Left hindlimb (tissue), 1 donor: ENCODE results near the gene ZC3H15.
"Not testable (repeated sequence)": the region's sequence is repeated elsewhere in the genome, so short reads cannot be mapped to it uniquely, and the experiment has no call there.

Experiments used
- DNase-seq: peaks from one replicate; pipeline ENCODE4 v3.0.0-alpha.2; 2018

Gene ZC3H15

DNA sequence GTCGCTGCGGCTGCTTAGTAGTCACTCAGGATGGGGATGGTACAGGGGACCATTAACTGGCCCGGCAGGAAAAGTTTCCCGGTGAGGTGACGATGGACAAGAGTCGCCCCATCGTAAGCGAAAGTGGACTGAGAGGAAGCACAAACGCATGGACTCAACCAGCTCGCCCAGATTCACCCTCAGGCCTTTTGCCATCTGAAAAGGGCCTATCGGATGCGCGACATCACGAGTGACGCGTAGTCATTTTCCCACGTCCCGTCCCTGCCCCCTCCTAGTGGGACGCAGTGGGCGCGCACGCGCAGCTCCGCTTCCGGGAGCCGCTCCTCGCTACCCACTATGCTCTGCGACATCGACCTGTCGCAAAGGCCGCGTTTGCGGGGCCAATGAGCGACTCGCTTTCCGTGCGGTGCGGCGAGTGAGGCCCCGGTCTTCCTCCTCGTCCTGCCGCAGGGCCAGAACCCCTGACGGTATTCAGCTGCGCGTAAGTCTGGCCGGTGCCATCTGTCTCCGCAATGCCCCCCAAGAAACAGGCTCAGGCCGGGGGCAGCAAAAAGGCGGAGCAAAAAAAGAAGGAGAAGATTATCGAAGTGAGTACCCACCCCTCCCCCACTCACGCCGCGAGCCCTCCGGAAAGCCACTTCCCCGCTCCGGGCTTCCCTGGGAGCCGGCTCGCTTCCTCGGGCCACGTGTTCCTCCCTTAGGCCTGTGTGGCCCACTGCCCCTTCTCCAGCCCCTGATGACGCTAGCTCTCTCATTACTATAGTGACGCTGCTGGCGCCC, at the start of gene ZC3H15:
Gene ZC3H15, plus strand, starts transcription at position 390 of the 780 bp plus-strand sequence. Its CDS starts 123 bp downstream, at position 513.
- DNase-seq: peak; percentile 98

DNA sequence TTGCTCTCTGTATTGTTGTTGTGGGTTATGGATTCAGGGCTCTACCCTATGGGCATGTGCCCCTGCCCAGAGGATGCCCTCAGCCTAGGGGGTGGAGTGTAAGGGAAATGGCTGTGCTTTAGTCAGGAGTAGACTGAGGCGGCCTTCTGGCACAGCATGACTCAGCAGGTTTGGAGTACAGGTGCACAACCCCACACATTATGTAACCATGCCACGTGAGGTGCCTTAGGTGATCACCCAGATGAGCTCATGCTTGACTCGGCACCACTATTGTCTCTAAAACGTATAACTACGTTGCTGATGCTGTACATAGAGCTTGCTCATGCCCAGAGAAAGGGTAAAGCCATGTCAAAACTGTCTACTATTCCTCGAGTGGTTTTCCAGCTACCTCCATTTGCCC, 48.3 kb upstream of the ZC3H15 start:
- DNase-seq: no peak

DNA sequence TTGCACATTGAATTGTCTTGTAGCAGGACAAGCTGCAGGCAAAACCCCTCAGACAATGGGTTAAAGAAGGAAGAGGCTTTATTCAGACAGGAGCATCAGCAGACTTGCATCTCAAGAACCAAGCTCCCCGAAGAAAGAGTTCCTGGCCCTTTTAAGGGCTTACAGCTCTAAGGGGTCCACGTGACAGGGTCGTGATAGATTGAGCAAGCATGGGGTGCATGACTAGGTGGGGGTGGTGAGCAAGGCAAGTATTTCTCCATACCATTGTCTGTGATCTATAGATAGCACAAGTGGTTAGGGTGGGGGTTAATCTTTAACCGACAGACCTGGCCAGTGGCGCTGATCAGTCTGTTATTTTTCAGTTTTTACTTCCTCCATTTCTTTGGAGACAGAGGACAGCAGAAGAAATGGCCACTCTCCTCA, 46.4 kb upstream of the ZC3H15 start:
- DNase-seq: not testable (repeated sequence)

GRCh38 chr2:186440506-186440905, 45.6 kb upstream of the ZC3H15 start:
- no peak for DNase-seq

- no peak for DNase-seq
Measured at GRCh38 chr2:186442885-186443284, 43.2 kb upstream of the ZC3H15 start.

GRCh38 chr2:186443851-186444250, 42.2 kb upstream of the ZC3H15 start:
- DNase-seq: no peak

DNA sequence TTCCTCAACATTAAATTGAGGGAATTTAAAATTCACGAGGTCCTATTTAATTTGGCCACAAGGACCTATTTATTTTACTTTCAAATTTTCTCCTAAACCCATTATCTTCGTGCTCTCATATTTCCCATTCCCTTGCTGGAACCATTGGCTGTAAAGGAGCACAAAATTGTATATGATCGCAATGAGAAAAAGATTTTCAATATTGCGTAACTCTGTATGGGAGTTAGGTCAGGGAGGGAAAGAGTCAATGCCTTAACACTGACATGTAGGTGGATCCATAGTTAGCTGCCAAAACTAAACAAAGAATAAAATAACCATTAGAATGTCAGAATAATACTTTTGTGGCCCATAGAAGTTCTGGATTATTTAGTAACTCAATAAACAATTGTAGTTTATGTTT, 40.6 kb upstream of the ZC3H15 start:
- DNase-seq: no peak

DNA sequence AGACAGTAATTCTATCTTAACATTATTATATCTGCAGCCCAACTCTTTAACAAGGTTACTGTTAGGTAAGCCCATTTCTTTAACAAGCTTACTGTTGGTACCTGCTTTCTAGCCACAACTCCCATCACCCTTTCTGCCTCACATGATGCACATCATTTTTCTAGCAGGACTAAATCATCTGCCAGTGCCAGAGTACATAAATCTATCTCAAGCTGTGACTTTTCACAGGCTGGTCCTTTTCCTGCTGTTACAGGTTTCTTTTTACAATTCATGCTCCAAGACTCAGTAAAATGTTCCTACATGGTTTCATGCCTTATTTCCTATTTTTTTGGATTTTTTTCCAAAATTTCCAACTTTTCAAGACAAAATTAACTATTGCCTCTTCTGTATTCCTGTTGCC, 30.4 kb upstream of the ZC3H15 start:
- no peak for DNase-seq

DNA sequence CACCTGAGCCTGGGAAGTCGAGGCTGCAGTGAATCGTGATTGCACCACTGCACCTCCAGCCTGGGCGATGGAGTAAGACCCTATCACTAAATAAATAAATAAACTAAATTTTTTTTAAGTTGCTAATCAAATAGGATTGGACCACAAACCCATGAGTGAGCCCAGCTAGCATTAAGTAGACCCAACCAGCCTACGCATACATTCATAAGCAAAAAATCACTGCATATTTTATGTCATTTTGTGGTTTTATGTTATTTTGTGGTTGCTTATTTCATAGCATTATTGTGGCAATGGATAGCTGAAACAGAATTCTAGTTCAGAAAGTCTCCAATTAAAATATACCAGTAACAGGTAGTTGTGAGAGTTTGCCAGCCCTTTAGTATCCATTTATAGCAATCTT, 29.1 kb upstream of the ZC3H15 start:
- DNase-seq: no peak

DNA sequence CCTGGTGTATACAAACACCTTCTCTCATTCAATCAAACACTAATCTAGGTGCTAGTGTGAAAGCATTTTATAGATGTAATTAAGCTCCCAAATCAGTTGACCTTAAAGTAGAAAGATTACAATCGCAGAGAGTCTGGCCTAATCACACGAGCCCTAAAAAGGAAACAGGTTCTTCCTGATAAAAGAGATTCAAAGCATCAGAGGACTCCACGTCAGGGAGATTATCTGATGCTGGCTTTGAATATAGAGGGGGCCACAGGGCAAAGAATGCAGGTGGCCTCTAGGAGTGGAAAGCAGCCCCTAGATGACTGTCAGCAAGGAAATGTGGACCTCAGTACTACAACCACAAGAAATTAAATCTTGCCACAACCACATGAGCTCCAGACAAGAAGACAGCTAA, 28.2 kb upstream of the ZC3H15 start:
- DNase-seq: no peak

DNA sequence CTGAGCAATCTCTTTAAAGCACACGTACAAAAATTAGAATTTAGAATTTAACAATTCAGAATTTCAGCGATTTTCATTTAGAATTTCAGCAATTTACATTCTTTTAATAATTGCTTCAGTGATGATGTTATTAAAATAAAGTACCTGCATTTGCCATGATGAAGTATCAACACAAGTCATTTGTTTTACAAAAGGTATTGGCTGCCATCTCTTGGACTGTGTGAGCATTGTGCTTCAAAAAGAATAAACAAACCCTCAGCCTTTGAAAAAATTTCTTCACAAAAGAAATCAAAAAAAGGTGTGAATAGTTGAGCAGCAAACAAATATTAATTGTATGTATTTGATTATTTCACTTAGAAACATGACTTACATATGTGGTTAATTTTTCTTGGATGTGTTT, 27.1 kb upstream of the ZC3H15 start:
- no peak for DNase-seq

DNA sequence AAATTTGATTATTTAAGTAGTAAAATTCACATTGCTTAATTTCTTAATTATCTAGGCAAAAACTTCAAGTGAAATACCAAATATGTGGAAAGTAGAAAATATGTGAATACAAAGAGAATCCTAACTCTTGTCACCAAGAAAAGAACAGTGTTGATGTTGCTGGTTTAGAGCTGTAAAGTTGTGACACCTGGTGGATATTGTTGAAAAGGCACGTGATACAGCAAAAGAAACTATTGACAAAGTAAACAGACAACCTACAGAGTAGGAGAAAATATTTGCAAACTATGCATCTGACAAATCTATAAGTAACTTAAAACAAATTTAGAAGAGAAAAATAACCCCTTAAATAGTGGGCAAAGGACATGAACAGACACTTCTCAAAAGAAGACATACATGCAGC, 25.6 kb upstream of the ZC3H15 start:
- no peak for DNase-seq

GRCh38 chr2:186466743-186467142, 19.3 kb upstream of the ZC3H15 start:
- no peak for DNase-seq

DNA sequence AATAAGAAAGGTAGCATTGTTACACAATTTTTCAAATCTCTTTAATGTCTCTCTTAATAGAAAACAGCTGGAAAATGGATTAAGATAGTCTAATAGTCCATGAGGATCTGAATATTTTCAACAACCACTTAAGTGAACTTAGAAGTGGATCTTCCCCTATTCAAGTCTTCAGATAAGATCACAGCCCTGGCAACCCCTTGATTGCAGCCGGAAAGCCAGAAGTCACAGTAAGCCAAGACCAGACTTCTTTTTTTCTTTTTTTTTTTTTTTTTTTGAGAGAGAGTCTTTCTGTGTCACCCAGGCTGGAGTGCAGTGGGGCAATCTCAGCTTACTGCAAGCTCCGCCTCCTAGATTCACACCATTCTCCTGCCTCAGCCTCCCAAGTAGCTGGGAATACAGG, 18.6 kb upstream of the ZC3H15 start:
- DNase-seq: no peak

DNA sequence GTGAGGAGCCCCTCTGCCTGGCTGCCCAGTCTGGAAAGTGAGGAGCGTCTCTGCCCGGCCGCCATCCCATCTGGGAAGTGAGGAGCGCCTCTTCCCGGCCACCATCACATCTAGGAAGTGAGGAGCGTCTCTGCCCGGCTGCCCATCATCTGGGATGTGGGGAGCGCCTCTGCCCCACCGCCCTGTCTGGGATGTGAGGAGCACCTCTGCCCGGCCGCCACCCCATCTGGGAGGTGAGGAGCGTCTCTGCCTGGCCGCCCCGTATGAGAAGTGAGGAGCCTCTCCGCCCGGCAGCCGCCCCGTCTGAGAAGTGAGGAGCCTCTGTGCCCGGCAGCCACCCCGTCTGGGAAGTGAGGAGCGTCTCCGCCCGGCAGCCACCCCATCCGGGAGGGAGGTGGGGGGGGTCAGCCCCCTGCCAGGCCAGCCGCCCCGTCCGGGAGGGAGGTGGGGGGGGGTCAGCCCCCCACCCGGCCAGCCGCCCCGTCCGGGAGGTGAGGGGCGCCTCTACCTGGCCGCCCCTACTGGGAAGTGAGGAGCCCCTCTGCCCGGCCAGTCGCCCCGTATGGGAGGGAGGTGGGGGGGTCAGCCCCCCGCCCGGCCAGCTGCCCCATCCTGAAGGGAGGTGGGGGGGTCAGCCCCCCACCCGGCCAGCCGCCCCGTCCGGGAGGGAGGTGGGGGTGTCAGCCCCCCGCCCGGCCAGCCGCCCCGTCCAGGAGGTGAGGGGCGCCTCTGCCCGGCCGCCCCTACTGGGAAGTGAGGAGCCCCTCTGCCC, 13.2 kb upstream of the ZC3H15 start:
- DNase-seq: not testable (repeated sequence)

DNA sequence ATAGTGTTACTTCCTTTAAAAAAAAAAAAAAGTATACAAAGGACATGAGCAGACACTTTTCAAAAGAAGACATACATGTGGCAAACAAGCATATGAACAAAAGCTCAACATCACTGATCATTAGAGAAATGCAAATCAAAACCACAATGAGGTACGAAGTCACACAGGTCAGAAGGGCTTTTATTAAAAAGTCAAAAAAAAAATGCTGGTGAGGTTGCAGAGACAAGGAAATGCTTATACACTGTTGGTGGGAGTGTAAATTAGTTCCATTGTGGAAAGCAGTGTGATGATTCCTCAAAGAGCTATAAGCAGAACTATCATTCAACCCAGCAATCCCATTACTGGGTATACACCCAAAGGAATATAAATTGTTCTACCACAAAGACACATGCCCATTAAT, 11.8 kb upstream of the ZC3H15 start:
- not testable (repeated sequence) for DNase-seq

DNA sequence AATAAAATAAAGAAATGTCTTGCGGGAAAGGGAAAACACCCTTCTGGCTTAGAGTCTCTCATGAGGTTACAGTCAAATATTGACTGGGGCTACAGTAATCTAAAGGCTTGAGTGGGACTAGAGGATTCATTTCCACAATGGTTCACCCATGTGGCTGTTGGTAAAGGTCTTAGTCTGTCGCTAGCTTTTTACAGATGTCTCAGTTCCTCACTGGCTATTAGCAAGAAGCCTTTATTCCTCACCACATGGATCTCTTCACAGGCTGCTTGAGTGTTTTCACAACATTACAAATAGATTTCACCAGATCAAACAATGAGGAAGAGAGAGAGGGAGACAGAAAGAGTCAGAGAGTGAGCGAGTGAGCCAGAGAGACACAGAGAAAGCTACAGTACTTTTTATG, 8.3 kb upstream of the ZC3H15 start:
- DNase-seq: no peak

DNA sequence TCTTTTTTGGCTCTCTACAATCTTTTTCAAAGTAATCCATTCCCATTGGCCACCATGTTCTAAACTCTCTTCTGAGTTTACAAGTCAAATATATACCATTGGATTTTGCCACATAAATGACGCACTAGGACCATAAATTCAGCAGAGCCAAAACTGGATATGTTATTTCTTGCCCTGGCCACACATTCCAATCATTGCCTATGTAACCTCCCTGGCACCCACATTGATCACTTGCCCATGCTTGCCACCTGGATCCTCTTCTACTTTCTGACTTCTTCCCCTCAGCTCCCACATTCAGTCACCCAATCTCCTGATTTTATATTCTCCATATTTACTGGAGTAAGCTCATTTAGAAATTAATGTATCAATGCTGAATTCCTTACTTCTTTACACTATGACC, 5.1 kb upstream of the ZC3H15 start:
- DNase-seq: no peak

DNA sequence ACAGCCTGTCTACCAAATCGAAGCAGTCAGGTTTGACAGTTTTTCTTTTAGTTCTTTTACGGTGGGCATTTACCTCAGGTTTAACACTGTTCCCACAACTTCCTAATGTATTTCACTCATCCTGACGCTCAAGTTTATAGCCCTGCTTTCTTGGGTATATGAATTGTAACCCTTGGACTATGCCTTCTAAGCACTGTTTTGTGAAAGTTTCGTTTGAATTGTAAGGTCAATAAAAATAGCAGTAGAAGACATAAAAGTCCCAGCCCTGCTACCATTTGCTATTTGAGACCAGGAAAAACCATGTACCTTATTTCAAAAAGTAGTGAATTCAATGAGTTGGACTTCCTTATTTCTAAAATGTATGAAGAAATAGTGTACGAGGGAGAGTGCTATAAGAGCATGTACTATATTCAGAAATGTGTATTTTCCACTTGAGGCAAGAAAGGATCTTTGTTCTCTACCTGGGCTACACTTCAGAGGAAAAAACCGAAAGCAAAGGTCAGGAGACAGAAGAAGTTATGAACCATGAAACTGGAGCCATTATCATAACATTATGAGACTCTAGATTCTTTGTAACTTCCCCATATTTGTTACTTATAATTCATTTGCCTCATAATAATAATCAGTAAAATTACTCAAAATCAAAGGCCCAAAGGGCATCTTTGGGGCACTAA, 1.9 kb upstream of the ZC3H15 start:
- DNase-seq: no peak

DNA sequence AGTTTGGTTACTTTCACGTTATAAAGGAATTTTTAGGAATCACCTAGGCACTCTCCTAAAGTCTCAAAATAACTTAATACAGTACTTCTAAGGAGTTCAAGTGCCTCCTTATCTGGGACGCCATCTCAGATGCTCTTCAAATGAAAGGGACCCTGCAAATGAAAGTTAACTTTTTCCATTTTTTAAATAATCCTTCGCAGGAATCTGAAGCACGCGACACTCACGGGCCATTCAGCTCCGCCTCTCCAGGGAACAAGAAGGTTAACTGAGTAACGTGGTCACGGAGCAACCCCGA, 537 bp upstream of the ZC3H15 start:
- DNase-seq: no peak

GRCh38 chr2:186486651-186487647, 889 bp downstream of the ZC3H15 start:
- no peak for DNase-seq

DNA sequence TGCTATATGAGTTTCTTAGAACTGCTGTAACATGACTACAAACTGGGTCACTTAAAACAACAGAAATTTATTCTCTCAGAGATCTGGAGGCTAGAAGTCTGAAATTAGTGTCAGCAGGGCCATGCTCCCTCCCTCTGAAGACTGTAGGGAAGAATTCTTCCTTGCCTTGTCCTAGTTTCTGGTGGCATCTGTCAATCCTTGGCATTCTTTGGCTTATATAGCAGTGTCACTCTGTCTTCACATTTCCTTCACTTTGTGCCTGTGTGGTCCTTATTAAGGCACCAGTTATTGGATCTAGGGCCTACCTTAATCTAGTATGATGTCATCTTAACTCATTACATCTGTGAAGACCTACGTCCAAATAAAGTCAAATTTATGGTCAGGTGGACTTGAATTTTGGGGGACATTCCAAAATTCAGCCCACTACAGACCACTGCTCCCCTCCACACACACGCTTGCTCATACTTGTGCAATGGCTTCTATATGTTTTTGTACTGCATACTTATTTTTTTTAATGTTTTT, 7.6 kb downstream of the ZC3H15 start:
- DNase-seq: no peak
